Mucosa of descending colon (tissue), 3 donors: ENCODE measurements around the gene UBE2C. TPM values are rescaled to one million over a fixed set of nuclear protein-coding genes. Genes with fewer than 3 reads are reported as not detected.

Experiments used
- ATAC-seq: fragments of 200-7000 bp; cut with Tn5 transposase; one replicate; pipeline ENCODE4 v1.9.1; 2020; ENCODE audit warnings: mild to moderate bottlenecking, moderate library complexity
- DNase-seq, 3 donors: peaks; one replicate each; pipeline ENCODE4 v3.0.0-alpha.2; 2020
- H3K36me3 ChIP-seq: fragments of 200-600 bp; one replicate; pipeline ENCODE4 v1.8.0; 2021; ENCODE audit warnings: low read depth, mild to moderate bottlenecking
- H3K4me1 ChIP-seq: fragments of 200-600 bp; one replicate; pipeline ENCODE4 v1.8.0; 2021; ENCODE audit warnings: low read depth, mild to moderate bottlenecking
- H3K4me3 ChIP-seq: fragments of 200-600 bp; one replicate; pipeline ENCODE4 v1.8.0; 2021; ENCODE audit warnings: mild to moderate bottlenecking
- H3K9me3 ChIP-seq: fragments of 200-600 bp; one replicate; pipeline ENCODE4 v1.8.0; 2021; ENCODE audit warnings: mild to moderate bottlenecking
- intact Hi-C, 2 donors: fragments of 100-400 bp; cut with DNase I in 1 of 2; cut with micrococcal nuclease in 1 of 2; formaldehyde crosslinking; loops; one replicate each; pipeline versions ENCODE4 v1.11.0 to v1.11.1; 2022; cut with DNase I, micrococcal nuclease
- total RNA-seq, 3 donors: library from RNA; stranded (reverse); fragmentation: NEBNext Ultra II Directional in 2 of 3; extraction: Animal tissue kit (Norgen Biotek cat#: 25700) in 2 of 3; gene quantifications; one replicate each; pipeline versions ENCODE4 v1.2.1 to v1.2.4, GENCODE V29; 2021 to 2023
- TF ChIP-seq, protein P1 (sequence below): fragments of 200-600 bp; IDR thresholded peaks from one replicate; pipeline ENCODE4 v1.8.0; 2022; ENCODE audit warnings: antibody characterized with exemption, mild to moderate bottlenecking
- donor health status: DM: no; HTN: no; CAD: no; lungs with moderate emphysema.
- donor health status: DM: no; HTN: no; CAD: no.
- donor health status: DM: no; HTN: yes; CAD: no.

The UBE2C gene
- total RNA-seq, 3 donors from 2014 or later = 4.7 to 41.1 (median 8.7) TPM

GRCh38 chr20:45841407-45842129, 29.1 kb downstream of the UBE2C start:
- H3K36me3 ChIP-seq = no peaks in the 10 kb centered on the region
- no peak overlapping the region for H3K4me3 ChIP-seq
- intact Hi-C loops = no loop called here
- DNase-seq (no peak), ATAC-seq (no peak)
- H3K9me3 ChIP-seq = no peaks in the 10 kb centered on the region
- TF ChIP-seq, protein P1, sequence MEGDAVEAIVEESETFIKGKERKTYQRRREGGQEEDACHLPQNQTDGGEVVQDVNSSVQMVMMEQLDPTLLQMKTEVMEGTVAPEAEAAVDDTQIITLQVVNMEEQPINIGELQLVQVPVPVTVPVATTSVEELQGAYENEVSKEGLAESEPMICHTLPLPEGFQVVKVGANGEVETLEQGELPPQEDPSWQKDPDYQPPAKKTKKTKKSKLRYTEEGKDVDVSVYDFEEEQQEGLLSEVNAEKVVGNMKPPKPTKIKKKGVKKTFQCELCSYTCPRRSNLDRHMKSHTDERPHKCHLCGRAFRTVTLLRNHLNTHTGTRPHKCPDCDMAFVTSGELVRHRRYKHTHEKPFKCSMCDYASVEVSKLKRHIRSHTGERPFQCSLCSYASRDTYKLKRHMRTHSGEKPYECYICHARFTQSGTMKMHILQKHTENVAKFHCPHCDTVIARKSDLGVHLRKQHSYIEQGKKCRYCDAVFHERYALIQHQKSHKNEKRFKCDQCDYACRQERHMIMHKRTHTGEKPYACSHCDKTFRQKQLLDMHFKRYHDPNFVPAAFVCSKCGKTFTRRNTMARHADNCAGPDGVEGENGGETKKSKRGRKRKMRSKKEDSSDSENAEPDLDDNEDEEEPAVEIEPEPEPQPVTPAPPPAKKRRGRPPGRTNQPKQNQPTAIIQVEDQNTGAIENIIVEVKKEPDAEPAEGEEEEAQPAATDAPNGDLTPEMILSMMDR = no peak
- H3K4me1 ChIP-seq = peaks cover under 1% of the 10 kb centered on the region

GRCh38 chr20:45842169-45842812, 29.8 kb downstream of the UBE2C start:
- DNase-seq (no peak), ATAC-seq (peak; percentile 46)

GRCh38 chr20:45843506-45843905, 31.1 kb downstream of the UBE2C start:
- TF ChIP-seq, protein P1 = no peak
- Histone ChIP-seq H3K9me3 (no peaks in the 10 kb centered on the region), H3K4me1 (no peaks in the 10 kb centered on the region), H3K36me3 (no peaks in the 10 kb centered on the region), H3K4me3 (no peak overlapping the region)
- no peak for ATAC-seq
- intact Hi-C loops = no loop called here
- no peak for DNase-seq

More at GRCh38 chr20:45842169-45842812, 29.8 kb downstream of the UBE2C start:
- Histone ChIP-seq H3K4me3 (no peak overlapping the region), H3K4me1 (no peaks in the 10 kb centered on the region), H3K9me3 (no peaks in the 10 kb centered on the region), H3K36me3 (no peaks in the 10 kb centered on the region)
- TF ChIP-seq, protein P1 = no peak
- intact Hi-C loops = no loop called here

- Histone ChIP-seq H3K4me1 (no peaks in the 10 kb centered on the region), H3K36me3 (no peaks in the 10 kb centered on the region), H3K4me3 (no peak overlapping the region), H3K9me3 (no peaks in the 10 kb centered on the region)
- intact Hi-C loops = no loop called here
- ATAC-seq (no peak), DNase-seq (no peak)
- TF ChIP-seq, protein P1 = no peak
These were observed 33.0 kb downstream of the UBE2C start for GRCh38 chr20:45845452-45845851.

DNA sequence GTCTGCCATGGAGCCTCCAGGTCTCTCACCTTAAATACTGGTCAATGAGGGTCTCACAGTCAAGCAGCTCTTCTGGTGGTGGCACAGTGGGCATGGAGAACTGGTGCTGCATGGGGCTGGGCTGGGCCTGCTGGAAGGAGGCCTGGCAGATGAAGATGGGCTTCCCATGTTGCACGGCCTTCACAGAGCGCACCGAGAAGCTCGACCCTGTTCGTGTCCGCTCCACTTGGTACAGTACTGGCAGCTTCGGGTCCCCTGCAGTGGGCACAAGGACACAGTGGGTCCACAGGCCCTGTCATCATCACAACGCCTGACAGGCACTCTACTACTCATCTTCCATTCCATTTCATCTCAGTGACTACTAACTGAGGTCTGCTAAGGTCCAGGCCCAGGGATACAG, 36.0 kb downstream of the UBE2C start:
- H3K4me1 ChIP-seq = no peaks in the 10 kb centered on the region
- H3K4me3 ChIP-seq = no peak overlapping the region
- TF ChIP-seq, protein P1 = no peak
- intact Hi-C loops = no loop called here
- ATAC-seq = no peak
- H3K36me3 ChIP-seq = no peaks in the 10 kb centered on the region
- H3K9me3 ChIP-seq = no peaks in the 10 kb centered on the region
- no peak for DNase-seq
